Left lobe of liver (tissue), 2 donors: Measurements from ENCODE around the gene ACBD3. TPM values are rescaled to one million over a fixed set of nuclear protein-coding genes. Genes with fewer than 3 reads are reported as not detected.
"Not testable (repeated sequence)": the region's sequence is repeated elsewhere in the genome, so short reads cannot be mapped to it uniquely, and the experiment has no call there.

Experiments
- ATAC-seq: fragments of 200-7000 bp; cut with Tn5 transposase; one replicate; pipeline ENCODE4 v1.9.1; 2020; ENCODE audit warnings: mild to moderate bottlenecking, moderate library complexity
- DNase-seq: peaks from one replicate; pipeline ENCODE4 v3.0.0-alpha.2; 2020; ENCODE audit warnings: low spot score
- total RNA-seq: library from RNA; stranded (reverse); gene quantifications from one replicate; pipeline ENCODE4 v1.2.1, GENCODE V29; 2021
- donor health status: DM: no; HTN: no; CAD: no; lungs with moderate emphysema.
- donor health status: DM: no; HTN: yes; CAD: no.

The ACBD3 gene
- total RNA-seq: 12.8 TPM

GRCh38 chr1:226186124-226187018 is at the start of gene ACBD3:
Gene ACBD3, minus strand, starts transcription at chr1:226186741. Its CDS starts 66 bp downstream, at chr1:226186675.
- ATAC-seq (peak; percentile 96), DNase-seq (peak; percentile 87)

- ATAC-seq: no peak
- no peak for DNase-seq
These were observed 47.3 kb upstream of the ACBD3 start for GRCh38 chr1:226233806-226234205.

- ATAC-seq (no peak), DNase-seq (no peak)
These were observed 46.8 kb upstream of the ACBD3 start for GRCh38 chr1:226233293-226233692.

- DNase-seq: no peak
- ATAC-seq: no peak
These were observed 40.1 kb upstream of the ACBD3 start for GRCh38 chr1:226226601-226227000.

- DNase-seq: no peak
- no peak for ATAC-seq
These were observed 37.3 kb upstream of the ACBD3 start for GRCh38 chr1:226223786-226224244.

GRCh38 chr1:226223157-226223785 is 36.7 kb upstream of the ACBD3 start, which contains the start of gene MIXL1:
Gene MIXL1, plus strand, starts transcription at chr1:226223664. Its CDS starts 18 bp downstream, at chr1:226223682.
- DNase-seq: no peak
- no peak for ATAC-seq

GRCh38 chr1:226222686-226223085 is 36.1 kb upstream of the ACBD3 start:
- no peak for ATAC-seq

GRCh38 chr1:226220473-226221189 is 34.1 kb upstream of the ACBD3 start:
- ATAC-seq: no peak
- no peak for DNase-seq

More at GRCh38 chr1:226222686-226223085, 36.1 kb upstream of the ACBD3 start:
- no peak for DNase-seq

GRCh38 chr1:226217273-226217672 is 30.7 kb upstream of the ACBD3 start:
- DNase-seq (no peak), ATAC-seq (no peak)

GRCh38 chr1:226216056-226216455 is 29.5 kb upstream of the ACBD3 start:
- no peak for ATAC-seq
- no peak for DNase-seq

GRCh38 chr1:226215239-226215638 is 28.7 kb upstream of the ACBD3 start:
- no peak for ATAC-seq
- DNase-seq: no peak

- no peak for DNase-seq
- ATAC-seq: no peak
These were observed 26.0 kb upstream of the ACBD3 start for GRCh38 chr1:226212545-226212944.

GRCh38 chr1:226211181-226211821 is 24.8 kb upstream of the ACBD3 start:
- ATAC-seq (no peak), DNase-seq (no peak)

GRCh38 chr1:226210571-226211176 is 24.1 kb upstream of the ACBD3 start:
- ATAC-seq: no peak
- DNase-seq: no peak

- DNase-seq (no peak), ATAC-seq (no peak)
These were observed 22.9 kb upstream of the ACBD3 start for GRCh38 chr1:226209307-226210059.

- ATAC-seq: no peak
- DNase-seq: no peak
These were observed 20.5 kb upstream of the ACBD3 start for GRCh38 chr1:226207048-226207447.

GRCh38 chr1:226204198-226204597 is 17.7 kb upstream of the ACBD3 start:
- ATAC-seq: no peak
- DNase-seq: no peak

GRCh38 chr1:226203655-226204054 is 17.1 kb upstream of the ACBD3 start:
- ATAC-seq (no peak), DNase-seq (no peak)

GRCh38 chr1:226203240-226203639 is 16.7 kb upstream of the ACBD3 start:
- no peak for DNase-seq

GRCh38 chr1:226202666-226203065 is 16.1 kb upstream of the ACBD3 start:
- not testable (repeated sequence) for DNase-seq, ATAC-seq

More at GRCh38 chr1:226203240-226203639, 16.7 kb upstream of the ACBD3 start:
- ATAC-seq: no peak
